Tibial nerve (tissue), 4 donors: Measurements from ENCODE around the gene COG5.

Source experiments
- CTCF ChIP-seq, 5 experiments: fragments of 200-600 bp in 3 of 5; fragments of 450-650 bp in 2 of 5; sonication (generic) in 3 of 5; IDR thresholded peaks; one replicate each; pipeline ENCODE4 v1.5.1; 2016 to 2019; ENCODE audit warnings: antibody characterized with exemption in 5 of 5, mild to moderate bottlenecking in 3 of 5, moderate library complexity in 2 of 5
- EP300 ChIP-seq, 2 donors: sonication (generic); formaldehyde crosslinking; IDR thresholded peaks; one replicate each; pipeline ENCODE4 v1.6.1; 2017; ENCODE audit warnings: antibody characterized with exemption in 2 of 2, mild to moderate bottlenecking in 1 of 2
- POLR2A ChIP-seq, 2 donors: fragments of 450-650 bp; IDR thresholded peaks; one replicate each; pipeline ENCODE4 v1.6.1; 2017; ENCODE audit warnings: antibody characterized with exemption in 2 of 2, mild to moderate bottlenecking in 2 of 2, moderate library complexity in 2 of 2

DNA sequence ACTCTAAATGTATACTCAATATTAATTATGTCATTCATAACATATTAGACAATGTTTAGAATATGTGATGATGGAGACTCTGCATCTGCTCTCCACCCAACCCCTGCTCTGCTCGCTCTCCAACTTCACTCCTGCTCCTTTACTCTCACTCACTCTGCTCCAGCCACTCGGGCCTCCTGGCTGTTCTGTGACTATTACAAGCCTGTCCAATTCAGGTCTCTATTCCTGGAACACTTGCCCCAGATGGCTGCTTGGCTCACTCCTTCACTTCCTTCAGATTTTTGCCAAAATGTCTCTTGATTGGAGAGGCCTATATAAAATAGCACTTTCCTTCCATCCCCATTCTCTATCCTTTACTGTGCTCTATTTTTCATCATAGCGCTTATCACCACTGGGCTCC, 310.1 kb downstream of the COG5 start:
- TF ChIP-seq CTCF (IDR thresholded peaks at IDR 0.05) (no peak), POLR2A (IDR thresholded peaks at IDR 0.05) (no peak), EP300 (IDR thresholded peaks at IDR 0.05) (no peak)
